ENCODE results near the gene UAP1. TPM values are rescaled to one million over a fixed set of nuclear protein-coding genes. Genes with fewer than 3 reads are reported as not detected.

Gene UAP1
- total RNA-seq, 1 donor from 2014 or later: 103 TPM

DNA sequence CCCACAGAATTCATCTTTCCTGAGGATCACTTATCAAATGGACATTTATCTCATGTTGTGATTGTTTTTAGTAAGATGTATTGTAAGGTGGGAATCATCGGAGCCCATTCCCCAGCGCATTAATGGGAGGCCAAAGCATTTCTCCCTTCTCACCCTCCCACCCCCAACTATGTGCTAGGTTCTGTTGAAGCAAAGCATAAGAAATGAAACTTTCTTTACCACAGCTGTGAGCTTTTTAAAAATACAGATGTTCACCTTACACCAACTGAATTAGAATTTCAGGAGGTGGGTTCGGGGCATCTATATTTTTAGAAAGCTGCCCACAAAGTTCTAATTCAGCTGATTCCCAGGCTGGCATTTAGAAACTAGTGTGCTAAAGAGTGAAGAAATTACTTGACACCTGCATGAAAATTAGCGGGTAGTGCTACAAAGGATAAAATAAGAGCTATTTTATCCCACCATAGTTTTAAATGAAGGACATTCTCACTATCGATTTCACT is 26.3 kb downstream of the UAP1 start:
- TF ChIP-seq, protein P1, sequence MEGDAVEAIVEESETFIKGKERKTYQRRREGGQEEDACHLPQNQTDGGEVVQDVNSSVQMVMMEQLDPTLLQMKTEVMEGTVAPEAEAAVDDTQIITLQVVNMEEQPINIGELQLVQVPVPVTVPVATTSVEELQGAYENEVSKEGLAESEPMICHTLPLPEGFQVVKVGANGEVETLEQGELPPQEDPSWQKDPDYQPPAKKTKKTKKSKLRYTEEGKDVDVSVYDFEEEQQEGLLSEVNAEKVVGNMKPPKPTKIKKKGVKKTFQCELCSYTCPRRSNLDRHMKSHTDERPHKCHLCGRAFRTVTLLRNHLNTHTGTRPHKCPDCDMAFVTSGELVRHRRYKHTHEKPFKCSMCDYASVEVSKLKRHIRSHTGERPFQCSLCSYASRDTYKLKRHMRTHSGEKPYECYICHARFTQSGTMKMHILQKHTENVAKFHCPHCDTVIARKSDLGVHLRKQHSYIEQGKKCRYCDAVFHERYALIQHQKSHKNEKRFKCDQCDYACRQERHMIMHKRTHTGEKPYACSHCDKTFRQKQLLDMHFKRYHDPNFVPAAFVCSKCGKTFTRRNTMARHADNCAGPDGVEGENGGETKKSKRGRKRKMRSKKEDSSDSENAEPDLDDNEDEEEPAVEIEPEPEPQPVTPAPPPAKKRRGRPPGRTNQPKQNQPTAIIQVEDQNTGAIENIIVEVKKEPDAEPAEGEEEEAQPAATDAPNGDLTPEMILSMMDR (IDR thresholded peaks at IDR 0.05; ENCODE audit: insufficient read depth, low read depth, low read length): no peak
- no peak for TF ChIP-seq EZH2 (IDR thresholded peaks at IDR 0.05; ENCODE audit: insufficient read depth, low read length)
- DNase-seq (ENCODE audit: low read depth) (no peak), FAIRE-seq (peak; percentile 39)
- no peaks in the 10 kb centered on the region for H3K27me3 ChIP-seq (ENCODE audit: insufficient read depth, low read length)
- no peaks in the 10 kb centered on the region for H3K4me1 ChIP-seq (ENCODE audit: insufficient read depth, low read length)
- H3K79me2 ChIP-seq (ENCODE audit: insufficient read depth, low read length): peaks cover 15% of the 10 kb centered on the region
- no peak overlapping the region for H3K4me2 ChIP-seq (ENCODE audit: low read length)
- no peak overlapping the region for H3K4me3 ChIP-seq (ENCODE audit: insufficient read depth, low read depth, low read length)
- Mint-ChIP-seq H3K27ac (ENCODE audit: unreplicated experiment) (no peak overlapping the region), H3K36me3 (ENCODE audit: low read depth, unreplicated experiment) (peaks cover 12% of the 10 kb centered on the region), H3K4me1 (ENCODE audit: low read depth, unreplicated experiment) (peaks cover 6% of the 10 kb centered on the region), H3K27me3 (ENCODE audit: low read depth, unreplicated experiment) (no peaks in the 10 kb centered on the region), H3K4me3 (ENCODE audit: unreplicated experiment) (no peak overlapping the region), H3K9me3 (ENCODE audit: unreplicated experiment) (no peaks in the 10 kb centered on the region)
- H3K36me3 ChIP-seq (ENCODE audit: insufficient read depth, low read length): peaks cover 57% of the 10 kb centered on the region
- no peaks in the 10 kb centered on the region for H3K9me3 ChIP-seq (ENCODE audit: insufficient read depth, low read depth, low read length)
- no peak overlapping the region for H3K27ac ChIP-seq (ENCODE audit: low read depth, low read length)
- no peak overlapping the region for H2AFZ ChIP-seq (ENCODE audit: low read depth, low read length)
- H4K20me1 ChIP-seq (ENCODE audit: insufficient read depth, low read length): peaks cover 27% of the 10 kb centered on the region
- no peak overlapping the region for H3K9ac ChIP-seq (ENCODE audit: low read length)

DNA sequence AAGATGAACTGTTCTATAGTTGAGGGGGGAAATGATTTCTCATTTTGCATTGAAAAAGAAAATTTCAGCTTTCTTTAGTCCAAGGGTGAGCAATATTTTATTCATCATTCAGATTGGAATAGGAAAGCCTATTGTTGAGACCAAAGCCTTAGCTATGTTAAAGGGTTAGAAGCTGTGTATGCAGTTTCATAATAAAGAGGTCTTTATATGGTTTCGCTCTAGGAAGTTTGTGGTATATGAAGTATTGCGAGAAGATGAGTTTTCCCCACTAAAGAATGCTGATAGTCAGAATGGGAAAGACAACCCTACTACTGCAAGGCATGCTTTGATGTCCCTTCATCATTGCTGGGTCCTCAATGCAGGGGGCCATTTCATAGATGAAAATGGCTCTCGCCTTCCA is 28.6 kb downstream of the UAP1 start:
- Mint-ChIP-seq H3K9me3 (ENCODE audit: unreplicated experiment) (no peaks in the 10 kb centered on the region), H3K36me3 (ENCODE audit: low read depth, unreplicated experiment) (peaks cover 14% of the 10 kb centered on the region), H3K4me1 (ENCODE audit: low read depth, unreplicated experiment) (peaks cover 6% of the 10 kb centered on the region), H3K4me3 (ENCODE audit: unreplicated experiment) (no peak overlapping the region), H3K27ac (ENCODE audit: unreplicated experiment) (no peak overlapping the region), H3K27me3 (ENCODE audit: low read depth, unreplicated experiment) (no peaks in the 10 kb centered on the region)
- no peak for TF ChIP-seq EZH2 (IDR thresholded peaks at IDR 0.05; ENCODE audit: insufficient read depth, low read length)
- TF ChIP-seq, protein P1 (IDR thresholded peaks at IDR 0.05; ENCODE audit: insufficient read depth, low read depth, low read length): no peak
- Histone ChIP-seq H3K4me1 (ENCODE audit: insufficient read depth, low read length) (no peaks in the 10 kb centered on the region), H2AFZ (ENCODE audit: low read depth, low read length) (no peak overlapping the region), H4K20me1 (ENCODE audit: insufficient read depth, low read length) (peaks cover 23% of the 10 kb centered on the region), H3K9me3 (ENCODE audit: insufficient read depth, low read depth, low read length) (no peaks in the 10 kb centered on the region), H3K36me3 (ENCODE audit: insufficient read depth, low read length) (peaks cover 62% of the 10 kb centered on the region), H3K79me2 (ENCODE audit: insufficient read depth, low read length) (peaks cover 9% of the 10 kb centered on the region), H3K27me3 (ENCODE audit: insufficient read depth, low read length) (no peaks in the 10 kb centered on the region), H3K4me3 (ENCODE audit: insufficient read depth, low read depth, low read length) (no peak overlapping the region), H3K4me2 (ENCODE audit: low read length) (no peak overlapping the region), H3K9ac (ENCODE audit: low read length) (no peak overlapping the region), H3K27ac (ENCODE audit: low read depth, low read length) (no peak overlapping the region)
- no peak for DNase-seq (ENCODE audit: low read depth)
- FAIRE-seq: no peak

DNA sequence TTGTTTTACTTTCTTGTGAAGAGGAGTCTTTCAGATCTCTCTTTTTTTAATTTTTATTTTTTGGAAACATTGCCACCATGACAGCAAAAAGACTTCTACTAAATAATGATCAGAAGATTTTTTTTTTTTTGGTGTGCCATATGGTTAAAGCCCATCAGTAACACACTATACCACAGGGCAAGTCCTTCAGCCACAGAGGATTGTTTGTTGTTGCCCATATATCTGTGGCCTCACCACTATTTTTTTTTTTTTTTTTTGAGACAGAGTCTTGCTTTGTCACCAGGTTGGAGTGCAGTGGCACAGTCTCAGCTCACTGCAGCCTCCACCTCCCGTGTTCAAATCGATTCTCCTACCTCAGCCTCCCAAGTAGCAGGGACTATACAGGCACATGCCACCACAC is 29.2 kb downstream of the UAP1 start:
- Histone ChIP-seq H4K20me1 (ENCODE audit: insufficient read depth, low read length) (peaks cover 25% of the 10 kb centered on the region), H2AFZ (ENCODE audit: low read depth, low read length) (no peak overlapping the region), H3K4me1 (ENCODE audit: insufficient read depth, low read length) (no peaks in the 10 kb centered on the region), H3K79me2 (ENCODE audit: insufficient read depth, low read length) (peaks cover 15% of the 10 kb centered on the region), H3K9ac (ENCODE audit: low read length) (no peak overlapping the region), H3K36me3 (ENCODE audit: insufficient read depth, low read length) (peaks cover 66% of the 10 kb centered on the region), H3K9me3 (ENCODE audit: insufficient read depth, low read depth, low read length) (no peaks in the 10 kb centered on the region), H3K27ac (ENCODE audit: low read depth, low read length) (no peak overlapping the region), H3K4me2 (ENCODE audit: low read length) (no peak overlapping the region), H3K27me3 (ENCODE audit: insufficient read depth, low read length) (no peaks in the 10 kb centered on the region), H3K4me3 (ENCODE audit: insufficient read depth, low read depth, low read length) (no peak overlapping the region)
- H3K4me3 Mint-ChIP-seq (ENCODE audit: unreplicated experiment): no peak overlapping the region
- DNase-seq (ENCODE audit: low read depth) (no peak), FAIRE-seq (no peak)
- H3K4me1 Mint-ChIP-seq (ENCODE audit: low read depth, unreplicated experiment): peaks cover 6% of the 10 kb centered on the region
- peaks cover 14% of the 10 kb centered on the region for H3K36me3 Mint-ChIP-seq (ENCODE audit: low read depth, unreplicated experiment)
- no peaks in the 10 kb centered on the region for H3K27me3 Mint-ChIP-seq (ENCODE audit: low read depth, unreplicated experiment)
- TF ChIP-seq, protein P1 (IDR thresholded peaks at IDR 0.05; ENCODE audit: insufficient read depth, low read depth, low read length): no peak
- no peak for TF ChIP-seq EZH2 (IDR thresholded peaks at IDR 0.05; ENCODE audit: insufficient read depth, low read length)
- peaks cover 2% of the 10 kb centered on the region for H3K9me3 Mint-ChIP-seq (ENCODE audit: unreplicated experiment)
- peak overlapping the region; percentile 34 for H3K27ac Mint-ChIP-seq (ENCODE audit: unreplicated experiment)

Data from astrocyte (in vitro differentiated cells and primary cell).